DND-41 (cell line): Measurements from ENCODE around the gene TMEM135.

ENCODE experiments used
- EZH2 ChIP-seq: IDR thresholded peaks from 3 replicates; pipeline ENCODE4 v1.6.1; 2012; ENCODE audit warnings: borderline replicate concordance, low read depth, mild to moderate bottlenecking, moderate library complexity, low read length, inconsistent platforms; ENCODE audit not compliant: severe bottlenecking
- TF ChIP-seq, protein P1 (sequence below): IDR thresholded peaks from 2 replicates; pipeline ENCODE4 v1.5.1; 2012; ENCODE audit warnings: borderline replicate concordance, low read length, moderate library complexity, mild to moderate bottlenecking; ENCODE audit not compliant: poor library complexity, severe bottlenecking; ENCODE audit errors: extremely low read depth

GRCh38 chr11:87012089-87012488 is 25.6 kb upstream of the TMEM135 start:
- TF ChIP-seq, protein P1, sequence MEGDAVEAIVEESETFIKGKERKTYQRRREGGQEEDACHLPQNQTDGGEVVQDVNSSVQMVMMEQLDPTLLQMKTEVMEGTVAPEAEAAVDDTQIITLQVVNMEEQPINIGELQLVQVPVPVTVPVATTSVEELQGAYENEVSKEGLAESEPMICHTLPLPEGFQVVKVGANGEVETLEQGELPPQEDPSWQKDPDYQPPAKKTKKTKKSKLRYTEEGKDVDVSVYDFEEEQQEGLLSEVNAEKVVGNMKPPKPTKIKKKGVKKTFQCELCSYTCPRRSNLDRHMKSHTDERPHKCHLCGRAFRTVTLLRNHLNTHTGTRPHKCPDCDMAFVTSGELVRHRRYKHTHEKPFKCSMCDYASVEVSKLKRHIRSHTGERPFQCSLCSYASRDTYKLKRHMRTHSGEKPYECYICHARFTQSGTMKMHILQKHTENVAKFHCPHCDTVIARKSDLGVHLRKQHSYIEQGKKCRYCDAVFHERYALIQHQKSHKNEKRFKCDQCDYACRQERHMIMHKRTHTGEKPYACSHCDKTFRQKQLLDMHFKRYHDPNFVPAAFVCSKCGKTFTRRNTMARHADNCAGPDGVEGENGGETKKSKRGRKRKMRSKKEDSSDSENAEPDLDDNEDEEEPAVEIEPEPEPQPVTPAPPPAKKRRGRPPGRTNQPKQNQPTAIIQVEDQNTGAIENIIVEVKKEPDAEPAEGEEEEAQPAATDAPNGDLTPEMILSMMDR, result no peak
- no peak for TF ChIP-seq EZH2
